ENCODE results near the gene MANSC1. TPM values are rescaled to one million over a fixed set of nuclear protein-coding genes. Genes with fewer than 3 reads are reported as not detected.

Gene MANSC1
- total and polyA plus RNA-seq, 2 of the 13 experiments (the other 11 are each of a cell fraction or from before 2014, with no cell fraction given): 1.9 to 4.2 TPM

GRCh38 chr12:12380949-12381593, 31.0 kb upstream of the MANSC1 start (continued):
- TF ChIP-seq HNF1B (CRISPR knock-in tag; IDR thresholded peaks at IDR 0.05) (no peak), ESRRA (CRISPR knock-in tag; IDR thresholded peaks at IDR 0.05; ENCODE audit: low read depth) (no peak), ATF2 (CRISPR knock-in tag; IDR thresholded peaks at IDR 0.05) (0 out of 2 replicates have a peak, but pooled peaks have one; percentile 42), ZBTB26 (CRISPR knock-in tag; IDR thresholded peaks at IDR 0.05; ENCODE audit: borderline replicate concordance) (no peak), ZNF253 (CRISPR knock-in tag; IDR thresholded peaks at IDR 0.05; ENCODE audit: borderline replicate concordance) (no peak), HNF1A (IDR thresholded peaks at IDR 0.05; ENCODE audit: low read depth) (0 out of 2 replicates have a peak, but pooled peaks have one; percentile 35), HNF1A (CRISPR knock-in tag; IDR thresholded peaks at IDR 0.05; ENCODE audit: borderline replicate concordance) (no peak), EP300 (IDR thresholded peaks at IDR 0.05; ENCODE audit: low read depth in 2 of 2, low read length in 2 of 2) (peak in 1 of 2 experiments; percentile 77; a peak in 2 of 4 replicates), EP300 (CRISPR knock-in tag; IDR thresholded peaks at IDR 0.05; ENCODE audit: borderline replicate concordance) (no peak), HNRNPL (IDR thresholded peaks at IDR 0.05; ENCODE audit: low read depth, low read length) (no peak), ZKSCAN8 (CRISPR knock-in tag; IDR thresholded peaks at IDR 0.05; ENCODE audit: borderline replicate concordance) (0 out of 2 replicates have a peak, but pooled peaks have one; percentile 27), HOXD1 (CRISPR knock-in tag; IDR thresholded peaks at IDR 0.05) (no peak), FOXP1 (IDR thresholded peaks at IDR 0.05) (peak; percentile 33; the same call in 1 of the 2 replicates), FOXP1 (CRISPR knock-in tag; IDR thresholded peaks at IDR 0.05) (peak; percentile 80), ZNF333 (CRISPR knock-in tag; IDR thresholded peaks at IDR 0.05; ENCODE audit: borderline replicate concordance) (no peak), SOX5 (CRISPR knock-in tag; IDR thresholded peaks at IDR 0.05; ENCODE audit: borderline replicate concordance) (peak; percentile 68), SP1 (IDR thresholded peaks at IDR 0.05) (no peak), SP1 (CRISPR knock-in tag; IDR thresholded peaks at IDR 0.05) (no peak), HNF4G (IDR thresholded peaks at IDR 0.05; ENCODE audit: borderline replicate concordance, low read depth, low read length) (peak; percentile 56), HNF4G (CRISPR knock-in tag; IDR thresholded peaks at IDR 0.05; ENCODE audit: borderline replicate concordance, low read depth) (no peak), CREM (IDR thresholded peaks at IDR 0.05) (peak; percentile 70; the same call in 1 of the 2 replicates), CREM (CRISPR knock-in tag; IDR thresholded peaks at IDR 0.05) (no peak), AHR (CRISPR knock-in tag; IDR thresholded peaks at IDR 0.05) (no peak), GATA4 (IDR thresholded peaks at IDR 0.05; ENCODE audit: borderline replicate concordance, low read depth) (0 out of 2 replicates have a peak, but pooled peaks have one; percentile 26)

All from HepG2 (cell line).